ENCODE measurements around the gene HNRNPL.
"Not testable (repeated sequence)": the region's sequence is repeated elsewhere in the genome, so short reads cannot be mapped to it uniquely, and the experiment has no call there.

HNRNPL gene

GRCh38 chr19:38813323-38813722, 36.5 kb downstream of the HNRNPL start:
- Histone ChIP-seq H3K27me3 (ENCODE audit: control insufficient read depth, insufficient read depth, low read length, poor library complexity, severe bottlenecking) (no peaks in the 10 kb centered on the region), H3K4me3 (ENCODE audit: insufficient read depth, low read depth, low read length) (no peak overlapping the region), H3K36me3 (ENCODE audit: control insufficient read depth, insufficient read depth, low read length) (peaks cover 5% of the 10 kb centered on the region), H3K9me3 (ENCODE audit: control insufficient read depth, low read length) (no peaks in the 10 kb centered on the region), H3K4me1 (ENCODE audit: control insufficient read depth, insufficient read depth, low read length) (no peaks in the 10 kb centered on the region), H3K27ac (ENCODE audit: insufficient read depth, low read depth, low read length, poor library complexity, severe bottlenecking) (no peak overlapping the region)
- WGBS, 2 experiments, result 92 to 97% methylated on average over 6 of the region's 6 CpGs

- no peaks in the 10 kb centered on the region for H3K9me3 ChIP-seq (ENCODE audit: control insufficient read depth, low read length)
- H3K27me3 ChIP-seq (ENCODE audit: control insufficient read depth, insufficient read depth, low read length, poor library complexity, severe bottlenecking), result no peaks in the 10 kb centered on the region
- no peak within 1 kb of the TSS for H3K27ac ChIP-seq (ENCODE audit: insufficient read depth, low read depth, low read length, poor library complexity, severe bottlenecking)
- H3K36me3 ChIP-seq (ENCODE audit: control insufficient read depth, insufficient read depth, low read length), result peaks cover 5% of the 10 kb centered on the region
- no peaks in the 10 kb centered on the region for H3K4me1 ChIP-seq (ENCODE audit: control insufficient read depth, insufficient read depth, low read length)
- WGBS, 2 experiments, result 93 to 95% methylated on average over 15 of the region's 15 CpGs
- H3K4me3 ChIP-seq (ENCODE audit: insufficient read depth, low read depth, low read length), result no peak within 1 kb of the TSS
These were observed 36.9 kb downstream of the HNRNPL start, which contains the start of gene LGALS4 for GRCh38 chr19:38812841-38813320. LGALS4 (minus strand) TSS chr19:38812945; CDS start chr19:38812886, 59 bp downstream.

GRCh38 chr19:38812009-38812840, 37.6 kb downstream of the HNRNPL start:
- Histone ChIP-seq H3K4me1 (ENCODE audit: control insufficient read depth, insufficient read depth, low read length) (no peaks in the 10 kb centered on the region), H3K36me3 (ENCODE audit: control insufficient read depth, insufficient read depth, low read length) (peaks cover 3% of the 10 kb centered on the region), H3K9me3 (ENCODE audit: control insufficient read depth, low read length) (no peaks in the 10 kb centered on the region), H3K27me3 (ENCODE audit: control insufficient read depth, insufficient read depth, low read length, poor library complexity, severe bottlenecking) (no peaks in the 10 kb centered on the region), H3K4me3 (ENCODE audit: insufficient read depth, low read depth, low read length) (no peak overlapping the region), H3K27ac (ENCODE audit: insufficient read depth, low read depth, low read length, poor library complexity, severe bottlenecking) (no peak overlapping the region)
- 90 to 93% methylated on average over 18 of the region's 18 CpGs for WGBS, 2 experiments

GRCh38 chr19:38809592-38810252, 40.1 kb downstream of the HNRNPL start:
- Histone ChIP-seq H3K9me3 (ENCODE audit: control insufficient read depth, low read length) (no peaks in the 10 kb centered on the region), H3K4me3 (ENCODE audit: insufficient read depth, low read depth, low read length) (no peak overlapping the region), H3K4me1 (ENCODE audit: control insufficient read depth, insufficient read depth, low read length) (no peaks in the 10 kb centered on the region), H3K27ac (ENCODE audit: insufficient read depth, low read depth, low read length, poor library complexity, severe bottlenecking) (no peak overlapping the region), H3K27me3 (ENCODE audit: control insufficient read depth, insufficient read depth, low read length, poor library complexity, severe bottlenecking) (no peaks in the 10 kb centered on the region), H3K36me3 (ENCODE audit: control insufficient read depth, insufficient read depth, low read length) (no peaks in the 10 kb centered on the region)
- WGBS, 2 experiments, result 93 to 94% methylated on average over 7 to 8 of the region's 8 CpGs

- Histone ChIP-seq H3K27ac (ENCODE audit: insufficient read depth, low read depth, low read length, poor library complexity, severe bottlenecking) (no peak overlapping the region), H3K9me3 (ENCODE audit: control insufficient read depth, low read length) (no peaks in the 10 kb centered on the region)
These were observed 41.0 kb downstream of the HNRNPL start for GRCh38 chr19:38808741-38809140.

GRCh38 chr19:38807374-38808098, 42.2 kb downstream of the HNRNPL start:
- H3K27ac ChIP-seq (ENCODE audit: insufficient read depth, low read depth, low read length, poor library complexity, severe bottlenecking); H3K4me1 ChIP-seq (ENCODE audit: control insufficient read depth, insufficient read depth, low read length); H3K36me3 ChIP-seq (ENCODE audit: control insufficient read depth, insufficient read depth, low read length); H3K4me3 ChIP-seq (ENCODE audit: insufficient read depth, low read depth, low read length); H3K27me3 ChIP-seq (ENCODE audit: control insufficient read depth, insufficient read depth, low read length, poor library complexity, severe bottlenecking); H3K9me3 ChIP-seq (ENCODE audit: control insufficient read depth, low read length): not testable (repeated sequence)
- WGBS, 2 experiments, result 89% methylated on average over 11 of the region's 18 CpGs

More at GRCh38 chr19:38808741-38809140, 41.0 kb downstream of the HNRNPL start:
- no peaks in the 10 kb centered on the region for H3K4me1 ChIP-seq (ENCODE audit: control insufficient read depth, insufficient read depth, low read length)
- no peaks in the 10 kb centered on the region for H3K36me3 ChIP-seq (ENCODE audit: control insufficient read depth, insufficient read depth, low read length)
- H3K4me3 ChIP-seq (ENCODE audit: insufficient read depth, low read depth, low read length), result no peak overlapping the region
- no peaks in the 10 kb centered on the region for H3K27me3 ChIP-seq (ENCODE audit: control insufficient read depth, insufficient read depth, low read length, poor library complexity, severe bottlenecking)
- 92 to 93% methylated on average over 17 of the region's 17 CpGs for WGBS, 2 experiments

GRCh38 chr19:38806371-38806770, 43.4 kb downstream of the HNRNPL start:
- no peaks in the 10 kb centered on the region for H3K9me3 ChIP-seq (ENCODE audit: control insufficient read depth, low read length)
- no peaks in the 10 kb centered on the region for H3K4me1 ChIP-seq (ENCODE audit: control insufficient read depth, insufficient read depth, low read length)
- no peak overlapping the region for H3K4me3 ChIP-seq (ENCODE audit: insufficient read depth, low read depth, low read length)
- no peak overlapping the region for H3K27ac ChIP-seq (ENCODE audit: insufficient read depth, low read depth, low read length, poor library complexity, severe bottlenecking)
- H3K27me3 ChIP-seq (ENCODE audit: control insufficient read depth, insufficient read depth, low read length, poor library complexity, severe bottlenecking), result no peaks in the 10 kb centered on the region
- 93% methylated on average over 6 of the region's 6 CpGs for WGBS, 2 experiments
- H3K36me3 ChIP-seq (ENCODE audit: control insufficient read depth, insufficient read depth, low read length), result no peaks in the 10 kb centered on the region

GRCh38 chr19:38805180-38805579, 44.6 kb downstream of the HNRNPL start:
- Histone ChIP-seq H3K9me3 (ENCODE audit: control insufficient read depth, low read length) (no peaks in the 10 kb centered on the region), H3K4me3 (ENCODE audit: insufficient read depth, low read depth, low read length) (no peak overlapping the region), H3K27me3 (ENCODE audit: control insufficient read depth, insufficient read depth, low read length, poor library complexity, severe bottlenecking) (no peaks in the 10 kb centered on the region), H3K36me3 (ENCODE audit: control insufficient read depth, insufficient read depth, low read length) (no peaks in the 10 kb centered on the region), H3K4me1 (ENCODE audit: control insufficient read depth, insufficient read depth, low read length) (no peaks in the 10 kb centered on the region), H3K27ac (ENCODE audit: insufficient read depth, low read depth, low read length, poor library complexity, severe bottlenecking) (no peak overlapping the region)
- 90 to 96% methylated on average over 1 of the region's 1 CpG for WGBS, 2 experiments

GRCh38 chr19:38803543-38803942, 46.2 kb downstream of the HNRNPL start:
- no peaks in the 10 kb centered on the region for H3K27me3 ChIP-seq (ENCODE audit: control insufficient read depth, insufficient read depth, low read length, poor library complexity, severe bottlenecking)
- 91 to 93% methylated on average over 10 of the region's 10 CpGs for WGBS, 2 experiments
- no peaks in the 10 kb centered on the region for H3K36me3 ChIP-seq (ENCODE audit: control insufficient read depth, insufficient read depth, low read length)
- H3K4me3 ChIP-seq (ENCODE audit: insufficient read depth, low read depth, low read length), result no peak overlapping the region
- H3K27ac ChIP-seq (ENCODE audit: insufficient read depth, low read depth, low read length, poor library complexity, severe bottlenecking), result no peak overlapping the region
- no peaks in the 10 kb centered on the region for H3K9me3 ChIP-seq (ENCODE audit: control insufficient read depth, low read length)
- no peaks in the 10 kb centered on the region for H3K4me1 ChIP-seq (ENCODE audit: control insufficient read depth, insufficient read depth, low read length)
